Measurements from ENCODE around the gene SLC9A3.

GRCh38 chr5:490116-491106, 33.8 kb downstream of the SLC9A3 start:
- no peak for TF ChIP-seq CEBPB (IDR thresholded peaks at IDR 0.05; ENCODE audit: borderline replicate concordance, low read depth, low read length)
- TF ChIP-seq SMARCC2 (IDR thresholded peaks at IDR 0.05): no peak
- no peak for TF ChIP-seq BATF2 (CRISPR knock-in tag; IDR thresholded peaks at IDR 0.05)
- no peak for TF ChIP-seq CTCF (CRISPR knock-in tag; IDR thresholded peaks at IDR 0.05)
- TF ChIP-seq ELF4 (CRISPR knock-in tag; IDR thresholded peaks at IDR 0.05; ENCODE audit: borderline replicate concordance): no peak
- no peak for TF ChIP-seq HNRNPK (IDR thresholded peaks at IDR 0.05; ENCODE audit: low read depth, low read length, poor library complexity, severe bottlenecking)
- TF ChIP-seq SP5 (CRISPR knock-in tag; IDR thresholded peaks at IDR 0.05; ENCODE audit: borderline replicate concordance, low read depth): no peak
- TF ChIP-seq ZFX (CRISPR knock-in tag; IDR thresholded peaks at IDR 0.05; ENCODE audit: low read depth): no peak
- no peak for TF ChIP-seq RFXANK (CRISPR knock-in tag; IDR thresholded peaks at IDR 0.05)
- TF ChIP-seq ZNF354B (CRISPR knock-in tag; IDR thresholded peaks at IDR 0.05): no peak
- no peak for TF ChIP-seq SMC3 (IDR thresholded peaks at IDR 0.05; ENCODE audit: low read length)

All from HepG2 (cell line).